Stimulated activated CD4-positive, alpha-beta T cell treated with anti-CD3 and anti-CD28 coated beads, TNF-alpha, amount 100 ng/mL, for 4 hours (primary cell): ENCODE measurements around the gene BTBD6.

ENCODE experiments used
- DNase-seq, 3 experiments: peaks; one replicate each; pipeline ENCODE4 v3.0.0-alpha.2; 2020; ENCODE audit warnings: low read depth in 3 of 3

BTBD6 gene

GRCh38 chr14:105211086-105211757 is 37.1 kb upstream of the BTBD6 start:
- no peak for DNase-seq

- DNase-seq, result no peak
Measured at GRCh38 chr14:105211758-105212089, 36.6 kb upstream of the BTBD6 start.

- DNase-seq, result no peak
Measured at GRCh38 chr14:105212541-105213300, 35.6 kb upstream of the BTBD6 start.

GRCh38 chr14:105213361-105213760 is 35.0 kb upstream of the BTBD6 start:
- no peak for DNase-seq

- DNase-seq, result no peak
Measured at GRCh38 chr14:105214324-105214915, 33.9 kb upstream of the BTBD6 start.

- DNase-seq, result no peak
Measured at GRCh38 chr14:105215602-105216001, 32.7 kb upstream of the BTBD6 start.

- no peak for DNase-seq
Measured at GRCh38 chr14:105216490-105217247, 31.7 kb upstream of the BTBD6 start.

GRCh38 chr14:105217774-105218173 is 30.6 kb upstream of the BTBD6 start:
- no peak for DNase-seq

- no peak for DNase-seq
Measured at GRCh38 chr14:105218611-105219010, 29.7 kb upstream of the BTBD6 start.

GRCh38 chr14:105219043-105219612 is 29.2 kb upstream of the BTBD6 start:
- no peak for DNase-seq

- no peak for DNase-seq
Measured at GRCh38 chr14:105219753-105220152, 28.6 kb upstream of the BTBD6 start.

GRCh38 chr14:105220699-105221597 is 27.4 kb upstream of the BTBD6 start:
- no peak for DNase-seq

- DNase-seq, result no peak
Measured at GRCh38 chr14:105221598-105222178, 26.6 kb upstream of the BTBD6 start.

- no peak for DNase-seq
Measured at GRCh38 chr14:105223260-105223659, 25.1 kb upstream of the BTBD6 start.

- DNase-seq, result no peak
Measured at GRCh38 chr14:105223770-105224544, 24.4 kb upstream of the BTBD6 start.

GRCh38 chr14:105224845-105225570 is 23.3 kb upstream of the BTBD6 start:
- DNase-seq, result no peak

GRCh38 chr14:105226198-105226597 is 22.1 kb upstream of the BTBD6 start:
- DNase-seq, result no peak

GRCh38 chr14:105227346-105227745 is 21.0 kb upstream of the BTBD6 start:
- no peak for DNase-seq

- DNase-seq, result no peak
Measured at GRCh38 chr14:105228562-105228961, 19.8 kb upstream of the BTBD6 start.
